Naive thymus-derived CD4-positive, alpha-beta T cell (primary cell): ENCODE measurements around the gene CTSF. TPM values are rescaled to one million over a fixed set of nuclear protein-coding genes. Genes with fewer than 3 reads are reported as not detected.

Source experiments
- ATAC-seq: fragments of 150-1000 bp; cut with Tn5 transposase; 2 replicates; pipeline ENCODE4 v1.10.0; 2021; ENCODE audit warnings: mild to moderate bottlenecking, moderate library complexity
- CTCF ChIA-PET: fragments of 350-600 bp; sonication (Branson Sonifier 250); formaldehyde crosslinking; loops from one replicate; lab custom pipeline; 2021; ENCODE audit warnings: antibody characterized with exemption; lab: Charles Lee
- POLR2A ChIA-PET: fragments of 350-600 bp; sonication (Branson Sonifier 250); formaldehyde crosslinking; loops from one replicate; lab custom pipeline; 2021; ENCODE audit warnings: antibody characterized with exemption, inconsistent platforms; lab: Charles Lee
- DNase-seq, 9 donors: peaks; one replicate each; pipeline versions ENCODE4 v3.0.0 to v3.0.0-alpha.2; 2020 to 2022; ENCODE audit warnings: mixed read lengths in 1 of 9
- H3K27ac ChIP-seq: one replicate; pipeline ENCODE4 v1.7.0; 2013; ENCODE audit warnings: mild to moderate bottlenecking, low read depth, low read length, moderate library complexity
- H3K27me3 ChIP-seq, 2 donors: one replicate each; pipeline ENCODE4 v1.7.0; 2013; ENCODE audit warnings: low read length in 2 of 2, mild to moderate bottlenecking in 2 of 2, moderate library complexity in 2 of 2; ENCODE audit not compliant: control insufficient read depth in 2 of 2, insufficient read depth in 2 of 2
- H3K36me3 ChIP-seq, 3 experiments: 1 replicate in 2 of 3; 2 replicates in 1 of 3; pipeline ENCODE4 v1.7.0; 2013; ENCODE audit warnings: low read length in 3 of 3, mild to moderate bottlenecking in 3 of 3, moderate library complexity in 1 of 3; ENCODE audit not compliant: insufficient read depth in 3 of 3, control insufficient read depth in 2 of 3
- H3K4me1 ChIP-seq, 2 donors: one replicate each; pipeline ENCODE4 v1.7.0; 2013; ENCODE audit warnings: low read length in 2 of 2, mild to moderate bottlenecking in 2 of 2, moderate library complexity in 1 of 2; ENCODE audit not compliant: control insufficient read depth in 2 of 2, insufficient read depth in 2 of 2
- H3K4me3 ChIP-seq: 2 replicates; pipeline ENCODE4 v1.7.0; 2013; ENCODE audit warnings: mild to moderate bottlenecking, low read length
- H3K9me3 ChIP-seq, 3 experiments: 1 replicate in 2 of 3; 2 replicates in 1 of 3; pipeline ENCODE4 v1.7.0; 2013; ENCODE audit warnings: low read length in 3 of 3; ENCODE audit not compliant: control insufficient read depth in 2 of 3
- H3K27ac Mint-ChIP-seq, 9 donors: one replicate each; pipeline ENCODE4 v1.8.0; 2020 to 2022; ENCODE audit warnings: mixed read lengths in 9 of 9, mild to moderate bottlenecking in 8 of 9, moderate library complexity in 5 of 9, inconsistent platforms in 2 of 9
- H3K27me3 Mint-ChIP-seq, 5 donors: one replicate each; pipeline ENCODE4 v1.8.0; 2021 to 2022; ENCODE audit warnings: mixed read lengths in 5 of 5, mild to moderate bottlenecking in 1 of 5
- H3K36me3 Mint-ChIP-seq, 5 donors: one replicate each; pipeline ENCODE4 v1.8.0; 2020 to 2022; ENCODE audit warnings: mixed read lengths in 5 of 5, mild to moderate bottlenecking in 3 of 5, inconsistent platforms in 1 of 5
- H3K4me1 Mint-ChIP-seq, 7 donors: one replicate each; pipeline ENCODE4 v1.8.0; 2020 to 2022; ENCODE audit warnings: mixed read lengths in 7 of 7, mild to moderate bottlenecking in 3 of 7, inconsistent platforms in 1 of 7
- H3K4me3 Mint-ChIP-seq, 10 donors: one replicate each; pipeline ENCODE4 v1.8.0; 2020 to 2022; ENCODE audit warnings: mild to moderate bottlenecking in 10 of 10, mixed read lengths in 10 of 10, moderate library complexity in 6 of 10, inconsistent platforms in 2 of 10
- H3K9me3 Mint-ChIP-seq, 11 donors: one replicate each; pipeline ENCODE4 v1.8.0; 2020 to 2022; ENCODE audit warnings: mixed read lengths in 11 of 11, mild to moderate bottlenecking in 4 of 11, inconsistent platforms in 1 of 11, moderate library complexity in 1 of 11
- intact Hi-C, 2 donors: fragments of 100-400 bp; cut with micrococcal nuclease; formaldehyde crosslinking; loops; one replicate each; pipeline ENCODE4 v1.15.1; 2023
- polyA plus RNA-seq, 2 donors: library from polyadenylated mRNA; unstranded; fragments of 300-500 nt; fragmentation: Illumina TruSeq; gene quantifications; one replicate each; pipeline ENCODE4 v1.2.3, GENCODE V29; 2021
- total RNA-seq, 6 experiments: library from RNA in 5 of 6; stranded (reverse) in 5 of 6; gene quantifications; 1 replicate in 5 of 6; 2 replicates in 1 of 6; pipeline ENCODE4 v1.2.3 and lab custom pipeline; 2021 to 2026

The CTSF gene
- total and polyA plus RNA-seq, 7 experiments from 2014 or later: 2.3 to 49.7 (median 27.3) TPM

- Mint-ChIP-seq H3K9me3 (peaks cover 0 to 2% (median 0%) of the 10 kb centered on the region in 11 donors), H3K36me3 (peaks cover 4 to 30% (median 12%) of the 10 kb centered on the region in 5 donors)
Measured at GRCh38 chr11:66530927-66531709, 37.3 kb downstream of the CTSF start.

GRCh38 chr11:66529655-66530054 is 38.8 kb downstream of the CTSF start:
- Mint-ChIP-seq H3K27ac (no peak overlapping the region), H3K4me1 (peaks cover 0 to 26% (median 4%) of the 10 kb centered on the region in 7 donors), H3K36me3 (peaks cover 4 to 26% (median 5%) of the 10 kb centered on the region in 5 donors), H3K9me3 (peaks cover 0 to 4% (median 0%) of the 10 kb centered on the region in 11 donors), H3K4me3 (no peak overlapping the region), H3K27me3 (no peaks in the 10 kb centered on the region)
- ATAC-seq (peak; percentile 27), DNase-seq (no peak)
- ChIA-PET POLR2A (no interaction called here), CTCF (no interaction called here)
- H3K27me3 ChIP-seq: no peaks in the 10 kb centered on the region
- peaks cover 0 to 22% (median 0%) of the 10 kb centered on the region in 3 experiments for H3K36me3 ChIP-seq
- intact Hi-C loops: no loop called here
- no peak overlapping the region for H3K4me3 ChIP-seq
- no peaks in the 10 kb centered on the region for H3K4me1 ChIP-seq
- H3K27ac ChIP-seq: no peak overlapping the region
- H3K9me3 ChIP-seq: no peaks in the 10 kb centered on the region

More at GRCh38 chr11:66530927-66531709, 37.3 kb downstream of the CTSF start:
- Histone ChIP-seq H3K4me1 (no peaks in the 10 kb centered on the region), H3K4me3 (no peak overlapping the region), H3K36me3 (peaks cover 0 to 29% (median 0%) of the 10 kb centered on the region in 3 experiments), H3K9me3 (no peaks in the 10 kb centered on the region), H3K27me3 (no peaks in the 10 kb centered on the region), H3K27ac (no peak overlapping the region)
- Mint-ChIP-seq H3K27ac (no peak overlapping the region), H3K4me1 (peaks cover 0 to 24% (median 8%) of the 10 kb centered on the region in 7 donors), H3K27me3 (no peaks in the 10 kb centered on the region), H3K4me3 (no peak overlapping the region)
- POLR2A ChIA-PET: no interaction called here
- CTCF ChIA-PET: no interaction called here
- DNase-seq (no peak), ATAC-seq (no peak)
- intact Hi-C loops: no loop called here

DNA sequence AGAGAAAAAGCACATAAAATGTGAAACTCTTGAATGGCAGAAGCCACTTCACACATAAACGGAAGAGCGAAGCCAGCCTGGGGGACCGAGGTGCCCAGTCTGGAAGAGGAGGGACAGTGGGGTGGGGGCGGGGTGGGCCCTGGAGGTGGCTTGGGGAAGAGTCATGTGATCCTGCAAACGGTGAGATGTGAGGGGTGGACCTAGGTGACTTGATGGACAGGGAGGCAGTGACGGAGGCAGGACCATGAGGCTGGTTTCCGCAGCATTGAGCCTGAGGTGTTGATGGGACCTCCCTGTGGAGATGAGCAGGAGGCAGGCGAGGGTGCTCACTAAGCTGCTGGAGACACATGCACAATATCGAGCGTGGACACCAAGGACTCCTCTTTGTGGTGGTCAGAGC is 39.3 kb downstream of the CTSF start:
- Histone ChIP-seq H3K4me1 (no peaks in the 10 kb centered on the region), H3K36me3 (peaks cover 0 to 22% (median 0%) of the 10 kb centered on the region in 3 experiments), H3K27me3 (no peaks in the 10 kb centered on the region), H3K9me3 (no peaks in the 10 kb centered on the region), H3K4me3 (no peak overlapping the region), H3K27ac (no peak overlapping the region)
- Mint-ChIP-seq H3K9me3 (peaks cover 0 to 3% (median 0%) of the 10 kb centered on the region in 11 donors), H3K4me1 (peaks cover 0 to 26% (median 4%) of the 10 kb centered on the region in 7 donors), H3K4me3 (no peak overlapping the region), H3K27ac (peak overlapping the region in 1 of 9 donors; percentile 52), H3K36me3 (peaks cover 4 to 30% (median 5%) of the 10 kb centered on the region in 5 donors), H3K27me3 (no peaks in the 10 kb centered on the region)
- no peak for DNase-seq
- no peak for ATAC-seq
- ChIA-PET CTCF (no interaction called here), POLR2A (no interaction called here)
- intact Hi-C loops: no loop called here

DNA sequence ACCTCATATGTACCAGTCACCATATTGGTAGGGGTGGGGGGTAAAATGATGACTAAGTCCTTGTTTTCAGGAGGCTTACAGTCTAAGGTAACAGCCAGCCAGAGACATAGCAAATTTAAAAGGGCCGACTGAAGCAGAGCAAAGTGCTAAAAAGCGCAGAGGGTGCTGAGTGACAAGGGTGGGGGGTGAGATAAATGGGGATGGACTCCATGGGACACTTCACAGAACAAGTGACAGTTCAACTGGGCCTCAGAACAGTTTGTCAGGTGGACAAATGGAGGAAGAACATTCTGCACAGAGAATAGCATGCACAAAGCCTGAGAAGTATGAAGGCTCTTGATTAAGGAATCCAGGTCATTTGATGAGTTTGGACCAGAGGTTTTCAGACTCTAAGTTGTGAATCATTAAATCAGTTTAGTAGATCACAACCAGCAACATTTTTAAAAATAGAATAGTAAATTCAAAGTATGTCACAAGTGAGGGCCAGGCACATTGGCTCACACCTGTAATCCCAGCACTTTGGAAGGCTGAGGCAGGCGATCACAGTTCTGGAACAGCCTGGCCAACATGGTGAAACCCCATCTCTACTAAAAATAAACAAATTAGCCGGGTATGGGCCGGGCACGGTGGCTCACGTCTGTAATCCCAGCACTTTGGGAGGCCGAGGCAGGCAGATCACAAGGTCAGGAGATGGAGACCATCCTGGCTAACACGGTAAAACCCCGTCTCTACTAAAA is 43.9 kb downstream of the CTSF start:
- Mint-ChIP-seq H3K36me3 (peaks cover 9 to 47% (median 13%) of the 10 kb centered on the region in 5 donors), H3K9me3 (peaks cover 0 to 2% (median 0%) of the 10 kb centered on the region in 11 donors), H3K4me3 (no peak overlapping the region), H3K27ac (no peak overlapping the region), H3K27me3 (no peaks in the 10 kb centered on the region), H3K4me1 (peaks cover 0 to 14% (median 0%) of the 10 kb centered on the region in 7 donors)
- POLR2A ChIA-PET: interaction anchor here (0.6 kb wide), 1 partner anchor 890 kb away, joined by 3 read pairs; no protein-coding TSS in a partner anchor
- H3K27me3 ChIP-seq: no peaks in the 10 kb centered on the region
- intact Hi-C loops: no loop called here
- CTCF ChIA-PET: no interaction called here
- H3K4me3 ChIP-seq: no peak overlapping the region
- DNase-seq (no peak), ATAC-seq (no peak)
- H3K4me1 ChIP-seq: no peaks in the 10 kb centered on the region
- H3K9me3 ChIP-seq: no peaks in the 10 kb centered on the region
- no peak overlapping the region for H3K27ac ChIP-seq
- H3K36me3 ChIP-seq: peaks cover 0 to 46% (median 2%) of the 10 kb centered on the region in 3 experiments

DNA sequence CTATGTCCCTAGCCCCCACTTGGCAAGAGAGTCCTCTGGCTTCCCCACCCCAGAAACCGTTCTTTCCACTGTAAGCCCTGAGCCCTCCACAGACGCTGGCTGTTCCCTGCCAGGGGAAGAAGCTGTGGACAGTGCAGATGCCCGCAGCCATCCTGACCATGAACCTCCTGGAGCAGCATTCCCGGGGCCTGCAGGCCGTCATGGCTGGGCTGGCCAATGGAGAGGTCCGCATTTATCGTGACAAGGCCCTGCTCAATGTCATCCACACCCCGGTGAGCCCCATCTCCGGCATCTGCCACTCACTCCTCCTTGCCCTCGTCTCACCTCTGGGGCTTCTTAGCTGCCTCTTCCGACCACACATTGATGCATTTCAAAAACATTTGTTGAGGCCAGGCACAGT is 44.8 kb downstream of the CTSF start:
- Histone ChIP-seq H3K4me1 (no peaks in the 10 kb centered on the region), H3K27me3 (no peaks in the 10 kb centered on the region), H3K4me3 (no peak overlapping the region), H3K27ac (no peak overlapping the region), H3K9me3 (no peaks in the 10 kb centered on the region), H3K36me3 (peaks cover 0 to 43% (median 4%) of the 10 kb centered on the region in 3 experiments)
- H3K4me3 Mint-ChIP-seq: no peak overlapping the region
- ChIA-PET POLR2A (interaction anchor here (0.6 kb wide), 1 partner anchor 889 kb away, joined by 3 read pairs; no protein-coding TSS in a partner anchor), CTCF (no interaction called here)
- H3K27me3 Mint-ChIP-seq: no peaks in the 10 kb centered on the region
- DNase-seq (no peak), ATAC-seq (no peak)
- H3K36me3 Mint-ChIP-seq: peaks cover 10 to 50% (median 13%) of the 10 kb centered on the region in 5 donors
- no peak overlapping the region for H3K27ac Mint-ChIP-seq
- H3K4me1 Mint-ChIP-seq: peaks cover 0 to 14% (median 0%) of the 10 kb centered on the region in 7 donors
- peaks cover 0 to 2% (median 0%) of the 10 kb centered on the region in 11 donors for H3K9me3 Mint-ChIP-seq
- intact Hi-C loops: no loop called here
